Hematopoietic multipotent progenitor cell treated with erythropoietin and hydrocortisone succinate and interleukin-3 and kit ligand, for 17 days (in vitro differentiated cells): ENCODE data around the gene MCRIP2.

Experiments used
- DNase-seq: peaks from one replicate; pipeline ENCODE4 v3.0.0-alpha.2; 2015; ENCODE audit warnings: low spot score

MCRIP2 gene

GRCh38 chr16:648781-649589, 7.4 kb downstream of the MCRIP2 start, which contains the start of gene WDR90:
WDR90 (plus strand) TSS chr16:649365; CDS start chr16:649417, 52 bp downstream.
- peak; percentile 94 for DNase-seq

GRCh38 chr16:649631-650030, 8.0 kb downstream of the MCRIP2 start:
- DNase-seq = no peak

GRCh38 chr16:651844-652243, 10.2 kb downstream of the MCRIP2 start:
- no peak for DNase-seq

GRCh38 chr16:652454-653305, 11.1 kb downstream of the MCRIP2 start:
- DNase-seq = no peak

- no peak for DNase-seq
Measured at GRCh38 chr16:654034-654433, 12.4 kb downstream of the MCRIP2 start.

- no peak for DNase-seq
Measured at GRCh38 chr16:657487-657886, 15.9 kb downstream of the MCRIP2 start.

GRCh38 chr16:658679-659571, 17.3 kb downstream of the MCRIP2 start:
- no peak for DNase-seq

GRCh38 chr16:659618-660017, 18.0 kb downstream of the MCRIP2 start:
- DNase-seq = no peak

GRCh38 chr16:660132-660458, 18.5 kb downstream of the MCRIP2 start:
- no peak for DNase-seq

GRCh38 chr16:660459-661183, 19.0 kb downstream of the MCRIP2 start:
- peak; percentile 91 for DNase-seq

GRCh38 chr16:661184-661821, 19.7 kb downstream of the MCRIP2 start:
- no peak for DNase-seq

GRCh38 chr16:662095-662494, 20.5 kb downstream of the MCRIP2 start:
- no peak for DNase-seq

- no peak for DNase-seq
Measured at GRCh38 chr16:662597-662996, 21.0 kb downstream of the MCRIP2 start.

GRCh38 chr16:666572-666971, 24.9 kb downstream of the MCRIP2 start:
- DNase-seq = no peak

GRCh38 chr16:667113-667779, 25.6 kb downstream of the MCRIP2 start:
- DNase-seq = no peak

GRCh38 chr16:667780-668518, 26.3 kb downstream of the MCRIP2 start, which contains the start of gene RHOT2:
RHOT2 (plus strand) TSS chr16:668132; CDS start chr16:668200, 68 bp downstream.
- DNase-seq = peak; percentile 93

GRCh38 chr16:668519-669171, 27.0 kb downstream of the MCRIP2 start:
- no peak for DNase-seq

- no peak for DNase-seq
Measured at GRCh38 chr16:669666-670065, 28.0 kb downstream of the MCRIP2 start.
